ENCODE data around the gene ROR2. TPM values are rescaled to one million over a fixed set of nuclear protein-coding genes. Genes with fewer than 3 reads are reported as not detected.

The ROR2 gene
- total RNA-seq, 1 experiment from 2014 or later = 2.7 TPM

DNA sequence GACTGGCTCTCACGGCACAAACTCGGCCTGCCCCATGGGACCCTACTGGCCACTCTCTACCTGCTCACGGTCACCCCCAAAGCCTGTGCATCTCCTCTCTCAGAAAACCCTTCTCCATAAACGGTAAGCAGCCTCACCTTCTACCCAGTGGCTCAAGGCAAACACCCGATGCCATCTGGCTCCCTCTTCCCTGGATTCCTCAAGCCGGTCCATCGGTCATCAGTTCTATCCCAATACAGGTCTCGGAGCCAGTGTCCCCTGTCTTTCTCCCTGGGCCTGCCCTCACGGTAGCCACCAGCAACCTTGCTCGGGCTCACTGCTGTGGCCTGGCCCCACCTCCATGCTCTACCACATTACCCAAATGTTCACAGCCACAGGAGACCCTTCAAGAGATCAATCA is 134.1 kb downstream of the ROR2 start:
- H2BK12ac ChIP-seq (ENCODE audit: insufficient read length, low read depth, low read length) = no peak overlapping the region
- H2BK20ac ChIP-seq (ENCODE audit: low read depth, low read length, poor library complexity, severe bottlenecking) = no peak overlapping the region
- no peak overlapping the region for H2AFZ ChIP-seq (ENCODE audit: low read length)
- no peak overlapping the region for H4K5ac ChIP-seq (ENCODE audit: insufficient read length, low read depth, low read length)
- no peaks in the 10 kb centered on the region for H3K79me1 ChIP-seq (ENCODE audit: insufficient read depth, low read depth, low read length, poor library complexity, severe bottlenecking)
- Mint-ChIP-seq H3K4me1 (peaks cover 7 to 16% of the 10 kb centered on the region in 2 experiments), H3K4me3 (no peak overlapping the region), H3K27ac (0 out of 7 replicates have a peak overlapping the region, but pooled peaks of 1 of the 3 experiments have one; percentile 1), H3K9me3 (no peaks in the 10 kb centered on the region), H3K36me3 (ENCODE audit: insufficient read depth in 1 of 3, low read depth in 3 of 3) (no peaks in the 10 kb centered on the region), H3K27me3 (ENCODE audit: low read depth) (no peaks in the 10 kb centered on the region; the same call in 1 of the 2 replicates)
- H3K27ac ChIP-seq (ENCODE audit: insufficient read length, low read depth, low read length) = no peak overlapping the region
- H3K56ac ChIP-seq (ENCODE audit: insufficient read length, low read depth, low read length) = no peak overlapping the region
- H3K14ac ChIP-seq (ENCODE audit: insufficient read depth, low read length) = no peak overlapping the region; the same call in 1 of the 2 replicates
- no peaks in the 10 kb centered on the region for H3K23me2 ChIP-seq (ENCODE audit: insufficient read length, low read depth, low read length, poor library complexity, severe bottlenecking)
- no peak overlapping the region for H2BK120ac ChIP-seq (ENCODE audit: low read depth, low read length, poor library complexity, severe bottlenecking)
- H3K9ac ChIP-seq (ENCODE audit: extremely low read depth, insufficient read length, low read length) = no peak overlapping the region
- H2AK5ac ChIP-seq (ENCODE audit: insufficient read length, low read length) = no peak overlapping the region
- no peak overlapping the region for H3K4me2 ChIP-seq (ENCODE audit: insufficient read depth, insufficient read length, low read length)
- peaks cover 4% of the 10 kb centered on the region; the same call in 1 of the 2 replicates for H3K4me1 ChIP-seq (ENCODE audit: insufficient read depth, low read length)
- no CpG with 5 or more reads among the region's 10 CpGs for WGBS (ENCODE audit: extremely low coverage, insufficient read length, low lambda C conversion rate)
- H2BK5ac ChIP-seq (ENCODE audit: insufficient read length, low read length) = no peak overlapping the region
- no peaks in the 10 kb centered on the region for H4K20me1 ChIP-seq (ENCODE audit: control insufficient read depth, insufficient read depth, insufficient read length)
- no peak for DNase-seq
- no peaks in the 10 kb centered on the region for H3K79me2 ChIP-seq (ENCODE audit: insufficient read depth, low read length)
- H3K23ac ChIP-seq (ENCODE audit: insufficient read length, low read depth, low read length) = no peak overlapping the region
- no peak overlapping the region for H3K18ac ChIP-seq (ENCODE audit: insufficient read length, low read depth, low read length)
- H3T11ph ChIP-seq (ENCODE audit: low read length) = no peak overlapping the region
- H4K91ac ChIP-seq (ENCODE audit: insufficient read length, low read depth, low read length) = no peak overlapping the region
- no peaks in the 10 kb centered on the region for H3K27me3 ChIP-seq (ENCODE audit: insufficient read depth, low read length)
- TF ChIP-seq, protein P1, sequence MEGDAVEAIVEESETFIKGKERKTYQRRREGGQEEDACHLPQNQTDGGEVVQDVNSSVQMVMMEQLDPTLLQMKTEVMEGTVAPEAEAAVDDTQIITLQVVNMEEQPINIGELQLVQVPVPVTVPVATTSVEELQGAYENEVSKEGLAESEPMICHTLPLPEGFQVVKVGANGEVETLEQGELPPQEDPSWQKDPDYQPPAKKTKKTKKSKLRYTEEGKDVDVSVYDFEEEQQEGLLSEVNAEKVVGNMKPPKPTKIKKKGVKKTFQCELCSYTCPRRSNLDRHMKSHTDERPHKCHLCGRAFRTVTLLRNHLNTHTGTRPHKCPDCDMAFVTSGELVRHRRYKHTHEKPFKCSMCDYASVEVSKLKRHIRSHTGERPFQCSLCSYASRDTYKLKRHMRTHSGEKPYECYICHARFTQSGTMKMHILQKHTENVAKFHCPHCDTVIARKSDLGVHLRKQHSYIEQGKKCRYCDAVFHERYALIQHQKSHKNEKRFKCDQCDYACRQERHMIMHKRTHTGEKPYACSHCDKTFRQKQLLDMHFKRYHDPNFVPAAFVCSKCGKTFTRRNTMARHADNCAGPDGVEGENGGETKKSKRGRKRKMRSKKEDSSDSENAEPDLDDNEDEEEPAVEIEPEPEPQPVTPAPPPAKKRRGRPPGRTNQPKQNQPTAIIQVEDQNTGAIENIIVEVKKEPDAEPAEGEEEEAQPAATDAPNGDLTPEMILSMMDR (conservative IDR thresholded peaks at IDR 0.05) = no peak
- no peak overlapping the region; the same call in 1 of the 2 replicates for H3K4ac ChIP-seq (ENCODE audit: low read depth, low read length)
- no peak overlapping the region for H2BK15ac ChIP-seq (ENCODE audit: low read depth, low read length)
- no peak overlapping the region for H4K8ac ChIP-seq (replicated peaks; ENCODE audit: insufficient read length, low read depth, low read length)
- H3K9me3 ChIP-seq (ENCODE audit: control insufficient read depth, low read depth, low read length) = no peaks in the 10 kb centered on the region
